GM21390 (cell line): Measurements from ENCODE around the gene POU6F2.

Experiments used
- ATAC-seq: cut with Tn5 transposase; IDR thresholded peaks from one replicate; pipeline ENCODE4 v1.9.1; 2021; ENCODE audit not compliant: unreplicated experiment

Gene POU6F2

DNA sequence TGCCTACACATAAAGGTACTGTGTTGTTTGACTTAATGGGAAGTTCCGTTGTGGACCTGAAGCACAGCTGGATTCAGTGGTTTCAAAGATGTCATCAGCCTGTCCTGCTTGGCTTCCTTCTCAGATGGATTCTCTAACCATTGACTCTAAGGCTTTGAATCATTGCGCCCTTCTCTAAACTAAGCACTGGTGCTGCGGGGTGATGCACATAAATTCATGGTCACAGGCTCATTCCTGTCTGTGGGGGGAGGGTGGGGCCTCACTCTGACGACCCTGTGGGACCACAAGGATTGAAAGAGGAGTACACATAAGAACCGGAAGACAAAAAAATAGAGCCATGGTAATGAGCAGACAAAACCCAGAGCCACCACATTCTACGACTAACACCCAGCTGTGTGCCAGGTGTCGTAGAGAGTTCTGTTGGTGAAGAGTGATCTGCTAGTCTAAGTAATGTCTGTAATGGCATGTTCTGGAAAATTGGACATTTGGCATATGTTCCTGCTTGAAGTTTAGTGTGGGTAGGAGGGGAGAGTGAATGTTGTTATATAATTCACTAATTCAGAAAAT is 491.2 kb downstream of the POU6F2 start:
- ATAC-seq: no peak

DNA sequence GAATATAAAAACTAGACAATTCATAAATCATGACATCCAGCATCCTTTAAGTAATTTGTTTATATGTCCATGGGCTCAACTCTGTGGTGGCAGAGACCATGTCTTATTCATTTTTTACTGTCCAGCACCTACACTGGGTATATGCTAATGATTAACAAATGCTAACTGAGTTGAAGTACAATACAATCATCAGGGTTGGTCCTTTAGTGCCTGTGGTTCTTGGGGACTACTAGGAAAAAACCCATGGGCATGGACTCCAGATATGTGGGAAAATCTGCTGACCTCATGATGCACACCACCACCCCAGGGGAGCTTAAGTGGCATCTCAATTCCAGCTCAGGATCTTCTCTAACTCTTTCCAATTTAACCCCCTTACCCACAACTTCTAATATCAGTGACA is 503.2 kb downstream of the POU6F2 start:
- ATAC-seq: no peak

DNA sequence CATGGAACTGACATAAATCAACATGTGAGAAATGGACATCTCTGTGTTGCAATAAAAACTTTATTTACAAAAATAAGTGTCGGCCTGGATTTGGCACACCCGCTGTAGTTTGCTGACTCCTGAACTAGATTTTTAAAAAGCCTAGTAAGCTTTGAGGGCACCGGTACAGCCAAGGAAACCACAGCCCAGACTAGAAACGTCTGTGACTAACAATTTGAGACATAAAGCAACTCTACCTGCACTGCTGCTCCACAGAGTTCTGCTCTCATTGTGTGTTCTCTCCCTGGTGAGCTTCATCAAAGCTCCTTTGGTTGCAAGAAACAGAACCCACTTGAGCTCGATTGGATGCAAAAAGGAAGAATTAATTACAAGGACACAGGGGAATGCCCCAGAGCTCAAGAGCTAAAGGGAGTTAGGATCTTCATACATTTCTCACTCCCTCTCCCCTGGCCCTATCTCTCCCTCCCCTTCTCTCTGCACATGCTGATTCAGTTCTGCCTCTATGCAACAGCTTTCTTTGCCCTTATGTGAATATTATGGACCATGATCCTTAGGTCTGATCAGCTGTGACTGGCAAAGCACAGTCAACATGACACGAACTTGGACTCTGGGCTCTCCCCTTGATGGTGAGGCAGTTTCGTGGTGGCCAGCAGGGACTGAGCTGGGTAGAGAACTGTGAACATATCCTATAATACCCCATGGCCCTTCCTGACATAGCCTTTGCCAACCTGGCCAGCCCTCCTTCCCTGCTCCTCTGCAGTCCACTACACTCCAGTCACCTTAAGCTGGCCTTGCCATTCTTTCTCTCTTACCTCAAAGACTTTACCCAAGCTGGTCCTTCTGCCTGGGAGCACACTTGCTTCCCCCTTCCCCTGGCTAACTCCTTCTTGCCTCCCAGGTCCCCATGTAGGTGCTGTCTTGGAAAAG is 511.0 kb downstream of the POU6F2 start:
- ATAC-seq: no peak

GRCh38 chr7:39490296-39490695 is 512.6 kb downstream of the POU6F2 start:
- no peak for ATAC-seq

DNA sequence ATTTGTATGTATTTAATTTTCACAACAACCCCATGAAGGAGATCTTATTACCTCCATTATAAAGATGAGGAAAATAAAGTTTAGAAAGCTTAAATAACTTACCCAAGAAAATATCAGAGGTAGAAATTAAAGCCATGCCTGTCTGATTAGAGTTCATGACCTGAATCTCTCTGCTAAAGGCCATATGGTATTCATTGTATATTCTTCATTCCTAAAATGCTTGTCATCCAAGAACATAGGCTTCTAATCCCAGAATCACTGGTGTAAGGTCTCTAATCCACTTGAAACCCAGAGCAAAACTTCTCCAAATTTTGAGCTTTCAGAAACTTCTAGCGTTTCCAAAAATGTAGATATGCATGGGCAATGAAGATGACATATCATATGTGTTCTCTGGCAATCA is 516.2 kb downstream of the POU6F2 start:
- no peak for ATAC-seq

DNA sequence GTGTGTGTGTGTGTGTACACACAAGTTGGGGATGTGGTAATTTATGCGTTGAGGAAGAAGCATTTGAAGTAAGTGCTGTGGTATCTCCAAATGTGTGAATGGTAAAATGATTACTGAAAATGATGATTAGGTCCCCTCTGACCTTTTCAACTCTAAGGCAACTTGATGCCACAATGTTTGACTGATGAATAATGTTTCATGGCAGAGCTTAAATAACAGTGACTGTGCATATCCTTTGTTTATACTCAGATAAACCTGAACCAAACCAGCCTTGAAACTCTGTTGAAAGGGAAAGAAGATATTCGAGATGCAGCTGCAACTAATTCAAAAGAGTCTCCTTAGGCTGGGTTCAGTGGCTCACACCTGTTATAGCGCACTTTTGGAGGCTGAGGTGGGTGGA is 523.6 kb downstream of the POU6F2 start:
- ATAC-seq: no peak

- ATAC-seq: no peak
These were observed 527.3 kb downstream of the POU6F2 start for GRCh38 chr7:39504963-39505362.

- ATAC-seq: no peak
These were observed 530.3 kb downstream of the POU6F2 start for GRCh38 chr7:39507866-39508551.

DNA sequence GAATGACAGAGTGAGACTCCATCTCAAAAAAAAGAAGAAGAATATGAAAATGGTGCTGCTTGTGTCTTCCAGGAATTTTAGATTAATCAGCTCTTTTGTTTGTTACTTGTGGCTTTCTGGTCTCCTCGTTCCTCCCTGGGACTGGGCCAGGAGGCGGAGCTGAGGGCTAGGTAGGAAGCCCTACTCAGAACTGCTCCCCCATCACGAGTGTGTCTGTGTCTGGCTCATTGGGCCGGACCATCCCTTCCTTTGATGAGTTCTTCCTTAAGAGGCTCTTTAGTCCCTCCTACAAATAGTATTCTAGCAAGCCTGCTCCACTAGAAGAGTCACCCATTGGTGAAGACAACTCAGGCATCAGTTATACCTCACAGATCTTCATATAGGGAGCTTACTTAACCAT is 531.7 kb downstream of the POU6F2 start:
- no peak for ATAC-seq

DNA sequence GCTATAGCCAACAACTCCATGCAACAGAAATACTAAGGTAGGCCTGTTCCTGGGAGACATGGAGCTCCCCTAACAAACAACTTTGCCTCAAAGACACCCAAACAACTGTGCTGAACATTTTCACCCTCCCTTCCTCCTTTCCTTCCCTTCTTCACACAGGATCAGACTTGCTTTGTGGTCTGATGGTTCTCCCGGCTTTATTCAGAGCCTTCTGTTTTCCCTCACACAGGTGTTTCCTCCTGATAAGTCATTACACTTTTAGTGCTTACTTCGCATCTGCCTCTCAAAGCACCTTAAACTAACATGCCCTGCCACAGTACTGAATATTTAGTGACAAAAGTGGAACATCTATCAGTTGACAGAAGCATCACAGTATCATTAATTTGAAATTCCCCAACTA is 532.2 kb downstream of the POU6F2 start:
- no peak for ATAC-seq

GRCh38 chr7:39510864-39511354 is 533.2 kb downstream of the POU6F2 start:
- no peak for ATAC-seq

- no peak for ATAC-seq
These were observed 538.0 kb downstream of the POU6F2 start for GRCh38 chr7:39515534-39516228.

GRCh38 chr7:39516498-39516897 is 538.8 kb downstream of the POU6F2 start:
- ATAC-seq: no peak

- ATAC-seq: no peak
These were observed 539.5 kb downstream of the POU6F2 start for GRCh38 chr7:39517240-39517639.
